SIG-M5 (cell line): Measurements from ENCODE around the gene GSDMA.
"Not testable (repeated sequence)": the region's sequence is repeated elsewhere in the genome, so short reads cannot be mapped to it uniquely, and the experiment has no call there.

Source experiments
- DNase-seq: peaks from one replicate; lab custom pipeline; 2025; lab: John Stamatoyannopoulos, UW

Gene GSDMA

GRCh38 chr17:39929646-39930407, 33.0 kb upstream of the GSDMA start:
- DNase-seq = no peak

- DNase-seq = no peak
Observed at GRCh38 chr17:39933912-39934311, 28.9 kb upstream of the GSDMA start.

- no peak for DNase-seq
Observed at GRCh38 chr17:39934324-39934723, 28.5 kb upstream of the GSDMA start.

- DNase-seq = no peak
Observed at GRCh38 chr17:39935909-39936308, 26.9 kb upstream of the GSDMA start.

GRCh38 chr17:39937447-39937846, 25.4 kb upstream of the GSDMA start:
- no peak for DNase-seq

GRCh38 chr17:39938140-39938869, 24.5 kb upstream of the GSDMA start:
- DNase-seq = no peak

- no peak for DNase-seq
Observed at GRCh38 chr17:39939106-39939505, 23.7 kb upstream of the GSDMA start.

GRCh38 chr17:39939588-39940419, 23.0 kb upstream of the GSDMA start:
- no peak for DNase-seq

- DNase-seq = no peak
Observed at GRCh38 chr17:39943702-39944392, 19.0 kb upstream of the GSDMA start.

GRCh38 chr17:39944393-39944711, 18.5 kb upstream of the GSDMA start:
- no peak for DNase-seq

GRCh38 chr17:39946551-39947330, 16.1 kb upstream of the GSDMA start:
- no peak for DNase-seq

GRCh38 chr17:39948489-39948828, 14.3 kb upstream of the GSDMA start:
- DNase-seq = not testable (repeated sequence)

GRCh38 chr17:39949028-39949427, 13.8 kb upstream of the GSDMA start:
- DNase-seq = no peak

- no peak for DNase-seq
Observed at GRCh38 chr17:39950871-39951348, 11.9 kb upstream of the GSDMA start.

- no peak for DNase-seq
Observed at GRCh38 chr17:39951924-39952679, 10.7 kb upstream of the GSDMA start.

GRCh38 chr17:39952680-39953470, 9.9 kb upstream of the GSDMA start:
- no peak for DNase-seq

GRCh38 chr17:39953471-39953888, 9.3 kb upstream of the GSDMA start:
- DNase-seq = no peak

- no peak for DNase-seq
Observed at GRCh38 chr17:39954876-39955275, 7.9 kb upstream of the GSDMA start.

GRCh38 chr17:39955726-39956225, 7.0 kb upstream of the GSDMA start:
- no peak for DNase-seq
